Sigmoid colon (tissue), 7 donors: ENCODE measurements around the gene PLK1. TPM values are rescaled to one million over a fixed set of nuclear protein-coding genes. Genes with fewer than 3 reads are reported as not detected.

ENCODE experiments used
- DNase-seq: peaks from one replicate; pipeline ENCODE4 v3.0.0-alpha.2; 2019
- H3K27ac ChIP-seq, 4 donors: fragments of 200-600 bp; sonication (generic); one replicate each; pipeline ENCODE4 v1.5.1; 2016 to 2019; ENCODE audit warnings: mild to moderate bottlenecking in 1 of 4
- H3K27me3 ChIP-seq, 3 donors: fragments of 200-600 bp; sonication (generic); one replicate each; pipeline ENCODE4 v1.5.1; 2019; ENCODE audit warnings: mild to moderate bottlenecking in 1 of 3
- H3K36me3 ChIP-seq, 4 donors: fragments of 200-600 bp; sonication (generic); one replicate each; pipeline ENCODE4 v1.5.1; 2016 to 2019
- H3K4me1 ChIP-seq, 4 donors: fragments of 200-600 bp; sonication (generic); one replicate each; pipeline ENCODE4 v1.5.1; 2017 to 2019
- H3K4me3 ChIP-seq, 4 donors: fragments of 200-600 bp; sonication (generic); one replicate each; pipeline ENCODE4 v1.5.1; 2017 to 2019; ENCODE audit warnings: mild to moderate bottlenecking in 2 of 4, moderate library complexity in 1 of 4
- H3K9me3 ChIP-seq, 4 donors: fragments of 200-600 bp in 3 of 4; sonication (generic) in 3 of 4; one replicate each; pipeline versions ENCODE4 v1.5.1 to v1.6.1; 2013 to 2019
- CTCF ChIP-seq, 4 experiments: fragments of 450-650 bp in 3 of 4; fragments of 200-600 bp in 1 of 4; IDR thresholded peaks; one replicate each; pipeline ENCODE4 v1.5.1; 2016 to 2019; ENCODE audit warnings: antibody characterized with exemption in 4 of 4, mild to moderate bottlenecking in 3 of 4, moderate library complexity in 2 of 4
- EP300 ChIP-seq, 4 donors: sonication (generic); formaldehyde crosslinking; IDR thresholded peaks; one replicate each; pipeline ENCODE4 v1.6.1; 2017; ENCODE audit warnings: antibody characterized with exemption in 4 of 4
- POLR2A ChIP-seq, 2 donors: fragments of 450-650 bp; IDR thresholded peaks; one replicate each; pipeline ENCODE4 v1.6.1; 2016; ENCODE audit warnings: antibody characterized with exemption in 2 of 2, mild to moderate bottlenecking in 2 of 2, moderate library complexity in 2 of 2
- POLR2AphosphoS5 ChIP-seq, 4 donors: sonication (generic); formaldehyde crosslinking; IDR thresholded peaks; one replicate each; pipeline ENCODE4 v1.6.1; 2017; ENCODE audit warnings: antibody characterized with exemption in 4 of 4
- WGBS, 2 donors: extraction: QIAGEN DNeasy Blood & Tissue Kit; methylation state at CpG; one replicate each; pipeline ENCODE4 v1.1.7; 2013; 5-methylcytosine and 5-hydroxymethylcytosine counted together
- intact Hi-C: fragments of 100-400 bp; cut with DNase I; formaldehyde crosslinking; loops from one replicate; pipeline ENCODE4 v1.15.1; 2023
- polyA plus RNA-seq, 3 donors: library from polyadenylated mRNA; stranded (reverse); fragments of 200-250 nt; gene quantifications; one replicate each; pipeline ENCODE4 v1.2.3, GENCODE V29; 2013
- total RNA-seq, 4 donors: library from RNA; depleted of rRNA; stranded (reverse); fragments of >200 nt; gene quantifications; one replicate each; pipeline ENCODE4 v1.1.0, GENCODE V29; 2016
- donor health status: healthy with polysubstance abuse.
- donor health status: Bipolar disorder and iron deficiency.
- donor health status: healthy.

PLK1 gene
- total and polyA plus RNA-seq, 7 donors: 0.82 to 37.0 (median 4.2) TPM

GRCh38 chr16:23687034-23687808, 8.5 kb downstream of the PLK1 start:
- WGBS, 2 donors: 92 to 96% methylated on average over 16 of the region's 16 CpGs
- Histone ChIP-seq H3K4me1 (no peaks in the 10 kb centered on the region), H3K27ac (no peak overlapping the region), H3K4me3 (no peak overlapping the region), H3K9me3 (no peaks in the 10 kb centered on the region), H3K27me3 (no peaks in the 10 kb centered on the region), H3K36me3 (peaks cover 15 to 68% (median 40%) of the 10 kb centered on the region in 4 donors)
- TF ChIP-seq CTCF (IDR thresholded peaks at IDR 0.05) (no peak), EP300 (IDR thresholded peaks at IDR 0.05) (no peak), POLR2A (IDR thresholded peaks at IDR 0.05) (no peak), POLR2AphosphoS5 (IDR thresholded peaks at IDR 0.05) (no peak)
- no peak for DNase-seq
- intact Hi-C loops: no loop called here

GRCh38 chr16:23689442-23690187, 10.9 kb downstream of the PLK1 start:
- 95 to 97% methylated on average over 36 of the region's 36 CpGs for WGBS, 2 donors
- no peak for TF ChIP-seq CTCF (IDR thresholded peaks at IDR 0.05)
- no peak for TF ChIP-seq POLR2A (IDR thresholded peaks at IDR 0.05)
- no peak for TF ChIP-seq POLR2AphosphoS5 (IDR thresholded peaks at IDR 0.05)
- no peak for TF ChIP-seq EP300 (IDR thresholded peaks at IDR 0.05)
- H3K9me3 ChIP-seq: no peaks in the 10 kb centered on the region
- H3K4me1 ChIP-seq: peaks cover 0 to 3% (median under 1%) of the 10 kb centered on the region in 4 donors
- no peak overlapping the region for H3K27ac ChIP-seq
- no peaks in the 10 kb centered on the region for H3K27me3 ChIP-seq
- H3K36me3 ChIP-seq: peaks cover 15 to 57% (median 35%) of the 10 kb centered on the region in 4 donors
- intact Hi-C loops: no loop called here
- H3K4me3 ChIP-seq: no peak overlapping the region
- DNase-seq: no peak

- H3K27ac ChIP-seq: no peak overlapping the region
- WGBS, 2 donors: 94 to 96% methylated on average over 25 of the region's 25 CpGs
- H3K9me3 ChIP-seq: no peaks in the 10 kb centered on the region
- peaks cover 15 to 49% (median 35%) of the 10 kb centered on the region in 4 donors for H3K36me3 ChIP-seq
- TF ChIP-seq CTCF (IDR thresholded peaks at IDR 0.05) (no peak), POLR2AphosphoS5 (IDR thresholded peaks at IDR 0.05) (no peak), EP300 (IDR thresholded peaks at IDR 0.05) (no peak), POLR2A (IDR thresholded peaks at IDR 0.05) (no peak)
- no peak overlapping the region for H3K4me3 ChIP-seq
- no peak for DNase-seq
- H3K4me1 ChIP-seq: peaks cover 0 to 9% (median 4%) of the 10 kb centered on the region in 4 donors
- intact Hi-C loops: no loop called here
- no peaks in the 10 kb centered on the region for H3K27me3 ChIP-seq
These were observed 12.2 kb downstream of the PLK1 start for GRCh38 chr16:23690771-23691482.

GRCh38 chr16:23691483-23692189, 12.9 kb downstream of the PLK1 start:
- Histone ChIP-seq H3K9me3 (no peaks in the 10 kb centered on the region), H3K27me3 (no peaks in the 10 kb centered on the region), H3K4me3 (no peak overlapping the region), H3K4me1 (peaks cover 0 to 9% (median 4%) of the 10 kb centered on the region in 4 donors), H3K27ac (no peak overlapping the region), H3K36me3 (peaks cover 15 to 46% (median 34%) of the 10 kb centered on the region in 4 donors)
- intact Hi-C loops: no loop called here
- DNase-seq: no peak
- WGBS, 2 donors: 91 to 92% methylated on average over 10 of the region's 10 CpGs
- TF ChIP-seq POLR2A (IDR thresholded peaks at IDR 0.05): no peak
- TF ChIP-seq EP300 (IDR thresholded peaks at IDR 0.05): no peak
- no peak for TF ChIP-seq POLR2AphosphoS5 (IDR thresholded peaks at IDR 0.05)
- no peak for TF ChIP-seq CTCF (IDR thresholded peaks at IDR 0.05)
